Uterus (tissue), 4 donors: Measurements from ENCODE around the gene GALNT7. TPM values are rescaled to one million over a fixed set of nuclear protein-coding genes. Genes with fewer than 3 reads are reported as not detected.

Source experiments
- DNase-seq, 2 donors: peaks; one replicate each; pipeline ENCODE4 v3.0.0-alpha.2; 2019 to 2020
- H3K27ac ChIP-seq, 2 donors: fragments of 200-600 bp; sonication (generic); 1 replicate in 1 of 2; 2 replicates in 1 of 2; pipeline ENCODE4 v1.5.1; 2016 to 2018
- H3K27me3 ChIP-seq, 2 donors: fragments of 200-600 bp; sonication (generic); one replicate each; pipeline ENCODE4 v1.5.1; 2018 to 2019; ENCODE audit warnings: control low read depth in 1 of 2
- H3K36me3 ChIP-seq, 2 donors: fragments of 200-600 bp; sonication (generic); one replicate each; pipeline ENCODE4 v1.5.1; 2019; ENCODE audit warnings: control low read depth in 1 of 2
- H3K4me1 ChIP-seq, 2 donors: fragments of 200-600 bp; sonication (generic); one replicate each; pipeline ENCODE4 v1.5.1; 2018 to 2019; ENCODE audit warnings: control low read depth in 1 of 2
- H3K4me3 ChIP-seq, 2 donors: fragments of 200-600 bp; sonication (generic); 1 replicate in 1 of 2; 2 replicates in 1 of 2; pipeline ENCODE4 v1.5.1; 2018 to 2019; ENCODE audit warnings: mild to moderate bottlenecking in 1 of 2
- H3K9me3 ChIP-seq, 2 donors: fragments of 200-600 bp; sonication (generic); one replicate each; pipeline ENCODE4 v1.5.1; 2019; ENCODE audit warnings: control low read depth in 1 of 2
- CTCF ChIP-seq, 4 experiments: fragments of 200-600 bp in 2 of 4; fragments of 450-650 bp in 2 of 4; sonication (generic) in 2 of 4; IDR thresholded peaks; one replicate each; pipeline ENCODE4 v1.5.1; 2016 to 2019; ENCODE audit warnings: antibody characterized with exemption in 4 of 4, mild to moderate bottlenecking in 2 of 4, moderate library complexity in 1 of 4
- POLR2A ChIP-seq, 2 donors: fragments of 450-650 bp; IDR thresholded peaks; one replicate each; pipeline ENCODE4 v1.6.1; 2016; ENCODE audit warnings: antibody characterized with exemption in 2 of 2, mild to moderate bottlenecking in 1 of 2, moderate library complexity in 1 of 2
- intact Hi-C: fragments of 100-400 bp; cut with DNase I; formaldehyde crosslinking; loops from one replicate; pipeline ENCODE4 v1.15.1; 2023; ENCODE audit warnings: low total_unique reads
- total RNA-seq, 4 donors: library from RNA; depleted of rRNA in 3 of 4; stranded (reverse); fragments of >200 nt in 3 of 4; gene quantifications; one replicate each; pipeline versions ENCODE4 v1.1.0 to v1.2.4, GENCODE V29; 2014 to 2023
- donor health status: DM: yes; HTN: yes; CAD: no.

Gene GALNT7
- total RNA-seq, 4 donors from 2014 or later: 7.7 to 48.2 (median 19.2) TPM

DNA sequence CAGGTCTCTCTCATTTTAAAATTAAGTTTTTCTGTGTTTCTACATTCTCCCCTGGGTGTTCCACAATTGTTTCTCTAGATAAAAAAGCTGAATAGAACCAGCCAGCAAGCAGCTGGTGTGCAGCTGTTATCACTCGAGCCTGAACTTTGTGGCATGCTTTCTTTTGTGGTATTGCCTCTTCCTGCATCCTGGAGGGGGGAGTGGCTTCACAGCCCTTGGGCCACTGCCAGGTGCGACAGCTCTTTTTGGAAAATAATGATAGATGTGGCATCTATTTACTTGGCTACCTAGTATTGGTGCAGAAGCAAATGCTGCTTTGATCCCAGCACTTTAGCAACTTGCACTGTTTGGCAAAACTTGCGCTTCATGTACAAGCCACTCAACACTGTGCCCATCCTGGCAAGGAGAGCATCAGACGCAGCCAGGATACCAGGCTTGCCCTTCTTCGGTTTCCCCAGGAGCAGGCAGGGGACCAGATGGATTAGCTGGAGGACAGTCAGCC, 96.1 kb downstream of the GALNT7 start:
- intact Hi-C loops: no loop called here
- H3K4me3 ChIP-seq: no peak overlapping the region
- H3K9me3 ChIP-seq: no peaks in the 10 kb centered on the region
- peak in 1 of 2 donors; percentile 29 for DNase-seq
- no peak for TF ChIP-seq POLR2A (IDR thresholded peaks at IDR 0.05)
- TF ChIP-seq CTCF (IDR thresholded peaks at IDR 0.05): no peak
- H3K27me3 ChIP-seq: no peaks in the 10 kb centered on the region
- H3K27ac ChIP-seq: peak overlapping the region; percentile 2 to 9
- no peaks in the 10 kb centered on the region for H3K36me3 ChIP-seq
- no peaks in the 10 kb centered on the region for H3K4me1 ChIP-seq

GRCh38 chr4:173265751-173266150, 97.1 kb downstream of the GALNT7 start:
- no peaks in the 10 kb centered on the region for H3K4me1 ChIP-seq
- H3K9me3 ChIP-seq: no peaks in the 10 kb centered on the region
- H3K36me3 ChIP-seq: no peaks in the 10 kb centered on the region
- no peak for DNase-seq
- no peak overlapping the region for H3K4me3 ChIP-seq
- H3K27ac ChIP-seq: no peak overlapping the region
- TF ChIP-seq POLR2A (IDR thresholded peaks at IDR 0.05): no peak
- TF ChIP-seq CTCF (IDR thresholded peaks at IDR 0.05): no peak
- intact Hi-C loops: no loop called here
- no peaks in the 10 kb centered on the region for H3K27me3 ChIP-seq

- no peak for DNase-seq
- H3K4me3 ChIP-seq: no peak overlapping the region
- H3K36me3 ChIP-seq: no peaks in the 10 kb centered on the region
- H3K9me3 ChIP-seq: no peaks in the 10 kb centered on the region
- TF ChIP-seq POLR2A (IDR thresholded peaks at IDR 0.05) (no peak), CTCF (IDR thresholded peaks at IDR 0.05) (no peak)
- intact Hi-C loops: no loop called here
- no peaks in the 10 kb centered on the region for H3K4me1 ChIP-seq
- no peaks in the 10 kb centered on the region for H3K27me3 ChIP-seq
- H3K27ac ChIP-seq: no peak overlapping the region
These were observed 99.1 kb downstream of the GALNT7 start for GRCh38 chr4:173267711-173268110.

DNA sequence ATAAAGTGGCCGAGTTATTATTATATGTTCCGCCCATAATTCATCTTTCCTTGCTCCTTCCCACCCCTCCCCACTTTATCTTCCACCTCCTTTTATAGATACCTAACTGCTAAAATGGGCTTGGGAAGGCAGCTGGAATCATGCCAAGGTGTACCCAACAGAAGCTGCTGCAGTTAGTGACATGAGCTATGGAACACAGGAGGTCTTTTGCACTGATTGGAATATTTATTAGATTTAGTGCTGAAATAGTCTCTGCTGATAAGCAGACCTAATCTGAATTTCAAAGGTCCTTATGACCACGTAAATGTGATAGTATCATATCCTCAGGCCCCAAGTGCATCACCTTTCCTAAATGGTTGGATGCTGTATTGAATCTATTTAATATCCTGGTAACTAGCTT, 100.7 kb downstream of the GALNT7 start:
- intact Hi-C loops: no loop called here
- H3K27me3 ChIP-seq: no peaks in the 10 kb centered on the region
- no peak for TF ChIP-seq POLR2A (IDR thresholded peaks at IDR 0.05)
- TF ChIP-seq CTCF (IDR thresholded peaks at IDR 0.05): no peak
- H3K4me3 ChIP-seq: no peak overlapping the region
- H3K4me1 ChIP-seq: no peaks in the 10 kb centered on the region
- no peaks in the 10 kb centered on the region for H3K9me3 ChIP-seq
- no peak for DNase-seq
- no peak overlapping the region for H3K27ac ChIP-seq
- H3K36me3 ChIP-seq: no peaks in the 10 kb centered on the region

DNA sequence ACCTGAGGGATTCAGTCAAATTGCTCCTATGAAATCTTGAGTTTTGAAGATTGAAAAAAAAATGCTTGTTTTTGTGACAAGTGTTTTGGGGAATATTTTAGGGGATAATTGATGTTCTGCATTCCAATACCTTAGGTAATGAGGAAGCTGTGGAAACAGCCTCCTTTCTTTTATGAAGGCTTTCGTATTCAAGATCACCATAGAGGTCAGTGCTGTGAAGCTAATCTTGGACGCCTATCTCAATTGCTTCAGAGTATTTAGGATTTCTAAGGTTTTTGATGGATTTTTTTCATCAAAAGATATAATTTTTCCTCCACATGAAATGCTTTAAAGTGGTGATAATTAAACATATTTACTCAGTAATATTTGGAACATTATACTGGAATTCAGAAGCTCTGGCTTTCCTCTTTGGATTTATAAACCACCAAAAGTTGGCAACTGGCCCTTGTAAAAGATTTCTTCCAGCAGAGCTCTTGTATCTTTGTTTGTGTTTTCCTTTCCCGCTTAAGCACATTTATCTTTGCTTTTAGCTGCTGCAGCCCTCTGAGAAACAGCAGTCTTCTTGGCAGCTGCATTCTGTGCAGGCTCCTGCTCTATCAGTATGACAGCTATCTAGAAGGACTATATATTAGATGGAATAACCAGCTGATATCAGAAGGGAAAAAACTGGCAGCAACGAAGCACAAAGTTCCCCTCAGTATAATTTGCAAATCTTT, 101.9 kb downstream of the GALNT7 start:
- Histone ChIP-seq H3K27ac (no peak overlapping the region), H3K36me3 (no peaks in the 10 kb centered on the region), H3K9me3 (no peaks in the 10 kb centered on the region), H3K4me1 (no peaks in the 10 kb centered on the region), H3K27me3 (no peaks in the 10 kb centered on the region), H3K4me3 (no peak overlapping the region)
- DNase-seq: no peak
- intact Hi-C loops: no loop called here
- TF ChIP-seq CTCF (IDR thresholded peaks at IDR 0.05) (no peak), POLR2A (IDR thresholded peaks at IDR 0.05) (no peak)
